HG03039 (cell line): ENCODE measurements around the gene MERTK.
"Not testable (repeated sequence)": the region's sequence is repeated elsewhere in the genome, so short reads cannot be mapped to it uniquely, and the experiment has no call there.

Source experiments
- ATAC-seq: cut with Tn5 transposase; IDR thresholded peaks from one replicate; pipeline ENCODE4 v1.9.1; 2021; ENCODE audit warnings: mild to moderate bottlenecking, moderate library complexity; ENCODE audit not compliant: unreplicated experiment

MERTK gene

GRCh38 chr2:111945444-111946293 is 47.3 kb downstream of the MERTK start:
- ATAC-seq = no peak

DNA sequence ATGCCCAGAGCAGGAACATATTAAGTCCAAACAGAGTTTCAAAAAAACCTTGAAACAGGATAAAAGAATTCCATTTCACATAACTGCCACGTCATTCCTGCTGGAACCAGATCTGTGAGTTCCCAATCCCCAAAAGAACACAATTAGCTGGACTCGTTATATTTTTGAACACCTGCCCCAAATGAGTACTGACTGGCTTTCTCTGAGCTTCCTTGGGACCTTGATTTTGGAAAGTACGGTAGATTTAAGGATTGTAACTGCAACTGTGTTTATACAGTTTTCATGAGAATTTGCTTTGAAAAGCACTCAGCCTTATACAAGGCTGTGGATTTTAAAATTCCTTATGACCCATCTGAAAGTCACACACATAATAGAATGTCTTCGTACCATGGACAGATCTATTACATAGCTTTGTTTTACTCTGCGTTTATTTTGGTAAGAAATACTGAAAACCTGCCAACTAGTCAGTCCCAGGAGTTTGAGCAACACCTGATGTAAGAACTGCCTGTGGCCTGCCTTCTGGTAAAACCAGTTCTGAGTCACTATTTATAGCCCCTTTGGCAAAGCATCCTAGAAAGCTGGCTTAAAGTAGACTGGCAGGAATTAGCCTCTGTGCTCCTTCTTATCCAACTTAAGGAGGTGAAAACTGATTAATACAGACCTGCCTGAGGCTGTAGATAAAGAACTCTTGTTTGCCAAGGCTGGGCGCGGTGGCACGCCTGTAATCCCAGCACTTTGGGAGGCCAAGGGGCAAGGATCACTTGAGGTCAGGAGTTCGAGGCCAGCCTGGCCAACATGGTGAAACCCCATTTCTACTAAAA is 48.1 kb downstream of the MERTK start:
- no peak for ATAC-seq

GRCh38 chr2:111947219-111947618 is 48.8 kb downstream of the MERTK start:
- ATAC-seq = no peak

GRCh38 chr2:111948832-111949231 is 50.4 kb downstream of the MERTK start:
- ATAC-seq = no peak

GRCh38 chr2:111950236-111950635 is 51.8 kb downstream of the MERTK start:
- ATAC-seq = no peak

GRCh38 chr2:111951486-111951885 is 53.1 kb downstream of the MERTK start:
- no peak for ATAC-seq

DNA sequence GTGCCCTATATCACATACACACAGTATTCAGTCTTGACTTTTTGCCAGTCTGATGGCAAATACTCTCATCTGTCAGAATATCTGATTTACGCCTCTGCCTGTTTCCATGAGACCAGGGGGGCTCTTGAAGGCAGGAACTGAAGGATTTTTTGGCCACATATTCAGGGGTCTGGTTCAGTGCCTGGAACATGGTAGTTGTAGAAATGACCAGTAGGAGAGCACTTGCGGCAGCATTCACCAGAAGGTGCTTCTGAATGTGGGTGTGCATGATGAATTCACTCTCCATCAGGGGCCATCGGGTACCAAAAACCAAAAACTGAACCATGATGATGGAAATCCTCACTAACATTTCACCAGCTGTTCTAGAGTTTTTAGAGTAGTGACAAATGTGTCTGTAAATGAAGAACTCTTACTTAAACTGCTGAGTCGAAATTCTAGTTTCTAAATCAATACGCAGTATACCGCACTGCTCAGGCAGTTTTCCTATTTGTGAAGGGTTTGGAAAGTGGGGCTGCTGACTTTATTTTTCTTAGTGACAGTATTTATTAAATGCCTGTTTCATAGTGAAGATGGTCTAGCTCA is 54.6 kb downstream of the MERTK start:
- ATAC-seq = no peak

DNA sequence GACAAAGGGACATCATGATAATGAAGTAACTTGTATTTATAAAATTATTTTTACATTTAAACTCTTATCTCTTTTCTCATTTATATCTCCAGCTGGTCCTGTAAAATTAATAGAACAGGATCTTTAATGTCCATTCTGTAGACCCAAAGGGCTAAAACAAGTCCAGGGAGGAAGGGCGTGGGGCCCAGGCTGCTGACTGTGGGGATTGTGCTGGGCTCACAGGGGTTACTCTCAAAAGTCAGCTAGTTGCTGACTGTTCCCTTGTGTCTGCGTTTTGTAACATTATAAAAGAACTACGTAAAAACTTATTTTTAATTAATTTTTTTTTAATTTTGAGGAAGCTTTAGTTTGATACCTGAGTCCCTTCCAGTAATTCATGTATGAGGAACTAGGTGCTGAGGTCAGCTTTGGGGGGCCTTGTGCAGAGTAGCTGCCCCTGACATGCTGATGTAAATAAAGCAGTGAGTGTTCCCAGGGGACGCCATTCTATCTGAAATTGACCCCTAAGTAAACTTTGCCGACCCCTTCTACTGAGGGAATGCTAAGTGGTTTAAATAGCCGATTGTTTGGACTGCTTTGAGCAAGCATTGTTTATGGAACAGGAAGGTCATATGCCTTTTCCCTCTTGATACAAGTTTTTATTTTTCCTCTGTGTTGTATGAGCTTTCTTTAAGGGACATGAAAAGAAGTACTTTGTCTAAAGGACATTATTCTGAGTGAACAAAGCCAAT is 56.4 kb downstream of the MERTK start:
- no peak for ATAC-seq

DNA sequence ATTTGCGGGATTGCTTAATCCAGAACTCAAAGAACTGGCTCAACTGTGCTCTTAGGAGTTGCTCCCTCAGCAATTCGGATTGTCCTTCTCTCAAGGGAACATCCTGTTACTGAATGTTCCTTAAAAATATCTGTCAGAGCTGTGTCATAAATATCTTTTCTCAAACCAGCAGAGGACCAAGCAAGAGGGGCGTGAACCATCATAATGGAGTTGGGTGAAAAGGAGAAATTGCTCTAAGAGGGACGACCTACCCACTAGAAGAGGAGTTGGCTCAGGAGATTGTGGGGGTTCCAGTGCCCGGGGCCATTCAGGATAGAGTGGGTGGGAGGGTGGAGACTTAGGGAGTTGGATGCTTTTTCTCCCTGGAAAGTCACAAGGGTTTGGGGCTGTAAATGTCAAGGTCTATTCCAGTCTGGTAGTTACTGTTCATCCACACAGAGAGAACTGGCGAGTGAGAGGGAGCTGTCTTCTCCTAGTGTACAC is 59.5 kb downstream of the MERTK start:
- no peak for ATAC-seq

DNA sequence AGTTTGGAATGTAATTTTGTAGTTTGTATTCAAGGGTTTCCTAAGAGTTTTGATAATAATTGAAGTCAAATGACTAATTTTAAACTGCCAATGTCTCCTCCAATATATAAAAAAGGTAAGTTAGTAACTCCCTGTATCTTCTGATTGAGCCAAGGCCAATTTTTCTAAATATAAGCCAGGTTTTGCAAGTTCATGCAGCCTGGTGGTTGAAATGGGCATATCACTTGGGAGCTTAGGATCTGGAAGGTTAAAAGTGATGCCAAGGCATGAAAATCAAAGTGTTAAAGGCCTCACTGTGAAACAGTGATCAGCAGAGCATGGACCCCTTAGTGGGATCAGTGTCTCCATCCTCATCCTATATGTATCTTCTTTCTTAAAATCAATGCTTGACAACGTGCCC is 60.5 kb downstream of the MERTK start:
- ATAC-seq = no peak

DNA sequence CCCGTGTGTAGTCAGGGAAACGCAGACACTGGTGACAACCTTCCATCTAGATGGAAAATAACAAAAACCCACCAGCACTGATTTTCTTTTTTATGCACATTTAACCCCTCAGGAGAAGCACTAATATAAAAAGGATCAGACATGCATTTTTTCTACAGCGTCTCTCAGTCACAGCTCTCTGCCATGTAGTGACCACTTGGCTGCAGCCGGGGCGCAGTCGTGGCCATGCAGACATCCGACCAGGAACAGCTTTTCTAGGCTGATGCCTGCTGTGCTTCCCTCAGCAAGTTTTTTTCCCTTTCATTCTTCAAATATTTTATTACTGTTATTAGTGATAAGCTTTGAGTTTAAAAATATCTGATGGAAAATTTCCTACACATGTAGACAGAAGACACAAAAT is 63.3 kb downstream of the MERTK start:
- ATAC-seq = no peak

GRCh38 chr2:111963086-111963485 is 64.7 kb downstream of the MERTK start:
- not testable (repeated sequence) for ATAC-seq

- not testable (repeated sequence) for ATAC-seq
These were observed 65.1 kb downstream of the MERTK start for GRCh38 chr2:111963508-111963907.

DNA sequence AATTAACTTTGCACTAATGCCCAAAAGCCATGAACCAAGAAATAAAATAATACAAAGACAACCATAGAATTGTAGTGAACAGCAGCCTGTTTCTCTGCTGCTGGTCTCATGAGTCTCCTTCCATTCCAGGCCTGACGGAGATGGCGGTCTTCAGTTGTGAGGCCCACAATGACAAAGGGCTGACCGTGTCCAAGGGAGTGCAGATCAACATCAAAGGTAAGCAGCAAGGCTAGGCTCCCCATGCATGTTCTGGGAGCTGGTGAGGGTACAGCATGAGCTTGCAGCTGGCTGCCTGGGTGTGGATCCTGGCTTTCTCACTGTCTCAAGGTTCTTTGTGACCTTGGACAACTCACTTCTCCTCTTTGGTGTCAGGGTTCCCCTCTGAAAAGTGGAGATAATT is 66.7 kb downstream of the MERTK start:
- no peak for ATAC-seq

GRCh38 chr2:111966241-111966640 is 67.8 kb downstream of the MERTK start:
- ATAC-seq = no peak

- ATAC-seq = no peak
These were observed 68.6 kb downstream of the MERTK start for GRCh38 chr2:111967018-111967417.

DNA sequence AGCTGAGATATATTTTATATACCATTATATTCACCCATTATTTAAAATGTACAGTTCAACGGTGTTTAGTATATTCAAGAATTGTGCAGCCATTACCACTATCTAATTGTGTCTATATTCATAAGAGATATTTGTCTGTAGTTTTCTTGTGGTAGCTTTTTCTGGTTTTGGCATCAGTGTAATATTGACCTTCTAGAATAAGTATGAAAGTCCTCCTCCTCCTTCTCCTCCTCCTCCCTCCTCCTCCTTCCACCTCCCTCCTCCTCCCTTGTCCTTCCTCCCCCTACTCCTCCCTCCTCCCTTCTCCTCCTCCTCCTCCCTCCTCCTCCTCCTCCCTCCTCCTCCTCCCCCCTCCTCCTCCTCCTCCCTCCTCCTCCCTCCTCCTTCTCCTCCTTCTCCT is 72.0 kb downstream of the MERTK start:
- no peak for ATAC-seq

- no peak for ATAC-seq
These were observed 74.7 kb downstream of the MERTK start for GRCh38 chr2:111972955-111973565.

DNA sequence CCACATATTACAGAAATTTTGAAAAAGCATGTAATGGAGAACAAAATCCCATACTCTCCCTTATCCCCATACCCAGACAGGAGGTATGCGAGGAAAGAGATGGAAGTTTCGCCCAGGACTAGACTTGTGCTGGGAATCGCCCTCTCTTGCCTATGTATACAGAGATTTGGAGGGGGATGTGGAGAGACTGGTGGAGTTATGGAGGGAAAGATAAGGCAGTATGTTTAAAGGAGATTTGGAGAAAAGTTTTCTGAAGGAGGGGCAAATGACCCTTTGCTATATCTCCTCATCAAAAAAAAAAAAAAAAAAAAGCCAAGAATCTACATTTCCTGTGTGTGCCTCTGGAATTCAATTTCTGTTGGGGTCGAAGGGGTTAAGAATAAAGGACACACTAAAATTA is 75.3 kb downstream of the MERTK start:
- no peak for ATAC-seq

DNA sequence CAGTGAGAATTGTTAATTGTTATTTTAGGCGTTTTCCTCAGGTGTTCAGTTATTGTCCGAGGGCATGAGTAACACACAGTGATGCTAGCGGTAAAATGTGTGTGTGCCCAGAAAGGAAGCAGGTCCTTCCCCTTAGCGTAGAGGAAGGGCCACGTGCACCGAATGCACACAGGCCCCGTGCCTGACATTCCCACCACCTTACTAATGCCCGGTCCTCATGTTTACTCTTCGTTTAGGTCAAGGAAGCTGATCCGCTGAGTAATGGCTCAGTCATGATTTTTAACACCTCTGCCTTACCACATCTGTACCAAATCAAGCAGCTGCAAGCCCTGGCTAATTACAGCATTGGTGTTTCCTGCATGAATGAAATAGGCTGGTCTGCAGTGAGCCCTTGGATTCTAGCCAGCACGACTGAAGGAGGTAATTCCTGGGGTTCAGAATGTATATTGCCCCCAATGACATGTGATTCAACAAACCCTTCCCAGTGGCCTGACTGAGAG is 76.7 kb downstream of the MERTK start:
- no peak for ATAC-seq
